ENCODE measurements around the gene IL12RB2. TPM values are rescaled to one million over a fixed set of nuclear protein-coding genes. Genes with fewer than 3 reads are reported as not detected.
A peak's percentile ranks its signal among the peaks of the same experiment; 100 is the strongest.
"Not testable (repeated sequence)": the region's sequence is repeated elsewhere in the genome, so short reads cannot be mapped to it uniquely, and the experiment has no call there.

Gene IL12RB2
- total RNA-seq, 4 donors from 2014 or later = 0.87 to 6.5 (median 1.7) TPM

DNA sequence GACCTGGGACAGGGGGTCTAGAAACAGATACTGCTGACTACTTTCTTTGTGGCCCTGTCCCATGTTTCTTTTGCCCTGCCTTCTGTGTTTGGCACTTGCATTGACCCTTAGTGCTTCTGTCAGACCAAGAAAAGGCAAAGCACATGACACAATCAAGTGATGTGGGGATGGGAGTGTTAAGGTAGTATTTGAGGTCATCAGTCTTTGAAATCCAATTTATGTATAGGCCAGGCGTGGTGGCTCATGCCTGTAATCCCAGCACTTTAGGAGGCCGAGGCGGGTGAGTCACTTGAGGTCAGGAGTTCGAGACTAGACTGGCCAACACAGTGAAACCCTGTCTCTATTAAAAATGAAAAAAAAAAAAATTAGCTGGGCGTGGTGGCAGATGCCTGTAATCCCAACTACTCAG is 96.5 kb downstream of the IL12RB2 start:
- whole genome bisulfite sequencing, 2 donors = 57 to 71% methylated on average over 5 of the region's 5 CpGs
- Histone ChIP-seq H3K27me3 (no peaks in the 10 kb centered on the region), H3K4me1 (peaks cover 0 to 12% (median 0%) of the 10 kb centered on the region in 4 donors), H3K4me3 (no peak overlapping the region), H3K9me3 (no peaks in the 10 kb centered on the region), H3K36me3 (peaks cover 0 to 8% (median 0%) of the 10 kb centered on the region in 3 donors), H3K27ac (no peak overlapping the region)
- TF ChIP-seq, protein P1, sequence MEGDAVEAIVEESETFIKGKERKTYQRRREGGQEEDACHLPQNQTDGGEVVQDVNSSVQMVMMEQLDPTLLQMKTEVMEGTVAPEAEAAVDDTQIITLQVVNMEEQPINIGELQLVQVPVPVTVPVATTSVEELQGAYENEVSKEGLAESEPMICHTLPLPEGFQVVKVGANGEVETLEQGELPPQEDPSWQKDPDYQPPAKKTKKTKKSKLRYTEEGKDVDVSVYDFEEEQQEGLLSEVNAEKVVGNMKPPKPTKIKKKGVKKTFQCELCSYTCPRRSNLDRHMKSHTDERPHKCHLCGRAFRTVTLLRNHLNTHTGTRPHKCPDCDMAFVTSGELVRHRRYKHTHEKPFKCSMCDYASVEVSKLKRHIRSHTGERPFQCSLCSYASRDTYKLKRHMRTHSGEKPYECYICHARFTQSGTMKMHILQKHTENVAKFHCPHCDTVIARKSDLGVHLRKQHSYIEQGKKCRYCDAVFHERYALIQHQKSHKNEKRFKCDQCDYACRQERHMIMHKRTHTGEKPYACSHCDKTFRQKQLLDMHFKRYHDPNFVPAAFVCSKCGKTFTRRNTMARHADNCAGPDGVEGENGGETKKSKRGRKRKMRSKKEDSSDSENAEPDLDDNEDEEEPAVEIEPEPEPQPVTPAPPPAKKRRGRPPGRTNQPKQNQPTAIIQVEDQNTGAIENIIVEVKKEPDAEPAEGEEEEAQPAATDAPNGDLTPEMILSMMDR (IDR thresholded peaks at IDR 0.05) = no peak
- no peak for TF ChIP-seq EP300 (IDR thresholded peaks at IDR 0.05)
- no peak for TF ChIP-seq POLR2A (IDR thresholded peaks at IDR 0.05)
- no peak for DNase-seq (ENCODE audit: low spot score in 2 of 2)

DNA sequence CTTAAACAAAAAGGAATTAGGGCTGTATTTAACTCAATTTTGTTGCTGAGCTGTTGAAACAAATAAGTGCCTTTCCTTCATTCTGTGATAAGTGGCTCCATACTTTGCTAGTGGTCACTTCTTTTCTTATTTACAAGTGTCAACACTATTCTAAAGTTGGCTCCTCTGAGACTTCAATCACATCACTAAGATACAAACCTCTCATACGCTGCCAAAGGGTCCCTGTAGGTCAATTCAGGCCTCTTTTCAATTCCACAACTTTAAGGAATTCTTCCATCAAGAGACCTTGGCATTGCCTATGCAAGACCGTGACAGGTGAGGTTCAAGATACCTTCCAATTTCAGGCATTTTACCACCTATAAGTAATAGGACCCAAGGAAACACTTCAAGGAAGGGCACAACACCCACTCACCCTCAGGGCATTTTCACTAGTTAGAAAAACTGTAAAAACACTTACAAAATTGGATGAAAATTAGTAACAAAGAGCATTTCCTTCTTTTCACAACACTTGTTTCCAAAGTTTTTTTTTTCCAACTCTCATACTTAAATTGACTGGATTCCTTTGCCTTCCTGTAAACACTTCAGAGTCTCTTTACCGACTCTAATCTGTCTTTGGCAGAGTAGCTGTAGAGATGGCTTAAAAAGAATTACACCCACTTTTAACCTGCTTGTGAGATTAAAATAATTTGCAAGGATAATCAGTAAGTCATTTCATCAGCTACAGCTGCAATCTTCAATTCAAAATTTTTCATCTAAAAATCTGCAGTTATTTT is 98.0 kb downstream of the IL12RB2 start:
- H3K4me3 ChIP-seq = no peak overlapping the region
- peaks cover 0 to 19% (median 0%) of the 10 kb centered on the region in 3 donors for H3K36me3 ChIP-seq
- peaks cover 0 to 12% (median 0%) of the 10 kb centered on the region in 4 donors for H3K4me1 ChIP-seq
- H3K27me3 ChIP-seq = no peaks in the 10 kb centered on the region
- H3K9me3 ChIP-seq = no peaks in the 10 kb centered on the region
- peak overlapping the region in 2 of 4 donors; percentile 15 to 31 for H3K27ac ChIP-seq
- 59 to 61% methylated on average over 3 of the region's 3 CpGs for WGBS, 2 donors
- TF ChIP-seq EP300 (IDR thresholded peaks at IDR 0.05) (no peak), POLR2A (IDR thresholded peaks at IDR 0.05) (no peak)
- TF ChIP-seq, protein P1 (IDR thresholded peaks at IDR 0.05) = no peak
- DNase-seq (ENCODE audit: low spot score in 2 of 2) = no peak

DNA sequence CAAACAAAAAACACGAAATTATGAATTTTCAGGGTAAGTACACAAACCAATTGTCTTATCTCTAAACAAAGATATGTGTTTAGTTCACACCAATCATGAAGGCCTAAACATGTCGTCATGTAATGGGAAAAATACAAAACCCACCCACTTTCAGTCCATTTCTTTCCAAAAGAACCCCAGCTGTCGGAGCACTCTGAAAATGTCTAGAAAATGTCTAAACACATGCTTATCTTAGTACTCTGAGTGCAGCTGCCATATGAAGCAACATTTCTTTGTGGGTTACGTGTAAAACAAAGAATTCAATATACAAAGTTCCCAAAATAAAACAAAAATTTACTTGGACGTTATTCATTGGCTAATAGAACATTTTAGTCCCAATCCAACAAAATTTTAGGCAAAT is 99.8 kb downstream of the IL12RB2 start:
- H3K9me3 ChIP-seq = no peaks in the 10 kb centered on the region
- TF ChIP-seq, protein P1 (IDR thresholded peaks at IDR 0.05) = no peak
- TF ChIP-seq EP300 (IDR thresholded peaks at IDR 0.05) (no peak), POLR2A (IDR thresholded peaks at IDR 0.05) (no peak)
- H3K4me1 ChIP-seq = peaks cover 0 to 12% (median 0%) of the 10 kb centered on the region in 4 donors
- H3K27me3 ChIP-seq = no peaks in the 10 kb centered on the region
- H3K27ac ChIP-seq = no peak overlapping the region
- H3K36me3 ChIP-seq = peaks cover 0 to 36% (median 0%) of the 10 kb centered on the region in 3 donors
- WGBS, 2 donors = 72 to 77% methylated on average over 5 of the region's 5 CpGs
- H3K4me3 ChIP-seq = no peak overlapping the region
- no peak for DNase-seq (ENCODE audit: low spot score in 2 of 2)

DNA sequence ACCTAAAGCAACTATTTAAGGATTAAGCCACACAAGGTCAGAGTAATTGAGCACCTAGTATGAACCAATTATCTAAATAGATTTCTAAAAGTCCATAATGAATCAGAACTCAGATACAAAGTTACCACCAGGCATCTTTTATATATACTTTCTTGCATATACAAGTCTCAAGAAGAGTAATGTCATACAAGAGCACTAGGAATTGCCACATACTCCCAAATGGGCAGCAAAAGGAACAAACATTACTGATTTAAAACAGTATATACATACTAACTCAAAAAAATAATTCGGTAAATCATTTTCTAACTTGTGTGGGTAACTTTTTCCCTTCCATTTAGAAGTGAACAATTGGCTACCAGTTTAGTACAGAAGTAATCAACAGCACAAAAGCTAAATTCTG is 100.5 kb downstream of the IL12RB2 start:
- Histone ChIP-seq H3K9me3 (no peaks in the 10 kb centered on the region), H3K4me1 (peaks cover 0 to 12% (median 0%) of the 10 kb centered on the region in 4 donors), H3K36me3 (peaks cover 0 to 39% (median 0%) of the 10 kb centered on the region in 3 donors), H3K4me3 (no peak overlapping the region), H3K27ac (no peak overlapping the region), H3K27me3 (no peaks in the 10 kb centered on the region)
- 92 to 93% methylated on average over 1 of the region's 1 CpG for WGBS, 2 donors
- no peak for DNase-seq (ENCODE audit: low spot score in 2 of 2)
- TF ChIP-seq EP300 (IDR thresholded peaks at IDR 0.05) = no peak
- TF ChIP-seq, protein P1 (IDR thresholded peaks at IDR 0.05) = no peak
- no peak for TF ChIP-seq POLR2A (IDR thresholded peaks at IDR 0.05)

DNA sequence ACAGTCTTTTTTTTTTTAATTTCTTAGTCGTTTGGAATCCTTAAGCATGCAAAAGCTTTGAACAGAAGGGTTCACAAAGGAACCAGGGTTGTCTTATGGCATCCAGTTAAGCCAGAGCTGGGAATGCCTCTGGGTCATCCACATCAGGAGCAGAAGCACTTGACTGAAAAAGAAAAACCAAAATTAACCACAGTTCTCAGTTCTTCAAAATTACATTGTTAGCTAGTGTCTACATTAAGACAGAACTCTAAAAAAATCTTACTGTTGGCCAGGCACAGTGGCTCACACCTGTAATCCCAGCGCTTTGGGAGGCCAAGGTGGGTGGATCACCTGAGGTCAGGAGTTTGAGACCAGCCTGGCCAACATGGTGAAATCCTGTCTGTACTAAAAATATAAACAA is 105.4 kb downstream of the IL12RB2 start:
- not testable (repeated sequence) for H3K9me3 ChIP-seq; H3K27ac ChIP-seq; H3K4me3 ChIP-seq; H3K27me3 ChIP-seq; DNase-seq (ENCODE audit: low spot score in 2 of 2)
- WGBS, 2 donors = 83 to 86% methylated on average over 2 of the region's 2 CpGs
- Histone ChIP-seq H3K36me3 (peaks cover 2 to 79% (median 5%) of the 10 kb centered on the region in 3 donors), H3K4me1 (peaks cover 0 to 12% (median 0%) of the 10 kb centered on the region in 4 donors)

Measured in tibial nerve (tissue), 4 donors.